IMR-90 (cell line): ENCODE results near the gene DMXL1. TPM values are rescaled to one million over a fixed set of nuclear protein-coding genes. Genes with fewer than 3 reads are reported as not detected.

Source experiments
- ATAC-seq: fragments of 200-7000 bp; cut with Tn5 transposase; 2 replicates; pipeline ENCODE4 v1.9.1; 2020; ENCODE audit warnings: low read depth, mild to moderate bottlenecking, moderate library complexity
- BruUV-seq: library from RNA; stranded (reverse); fragments of 400-500 nt; replicated peaks from 2 replicates; lab custom pipeline; 2021; lab: Mats Ljungman, UMichigan
- CTCF ChIA-PET: fragments of 300-600 bp; formaldehyde crosslinking; extraction: SDS; loops from one replicate; lab custom pipeline; 2021; ENCODE audit warnings: antibody characterized with exemption; lab: Yijun Ruan, JAX
- POLR2A ChIA-PET: fragments of 300-600 bp; sonication (Branson Sonifier 250); formaldehyde crosslinking; loops from one replicate; lab custom pipeline; 2022; ENCODE audit warnings: antibody characterized with exemption; ENCODE audit not compliant: unreplicated experiment; lab: Charles Lee
- DNase-seq: peaks from one replicate; pipeline ENCODE4 v3.0.0; 2013
- H2AFZ ChIP-seq: replicated peaks from 2 replicates; pipeline ENCODE3; 2013; ENCODE audit warnings: low read length, mild to moderate bottlenecking; ENCODE audit not compliant: poor library complexity
- H2AK5ac ChIP-seq: 2 replicates; pipeline ENCODE4 v1.6.1; 2013; ENCODE audit warnings: low read depth, low read length, inconsistent platforms
- H2AK9ac ChIP-seq: replicated peaks from 2 replicates; pipeline ENCODE3; 2013; ENCODE audit warnings: mild to moderate bottlenecking, low read depth, low read length, moderate library complexity; ENCODE audit not compliant: poor library complexity
- H2BK120ac ChIP-seq: 2 replicates; pipeline ENCODE4 v1.6.1; 2013; ENCODE audit warnings: low read depth, low read length, inconsistent platforms
- H2BK15ac ChIP-seq: 3 replicates; pipeline ENCODE4 v1.6.1; 2013; ENCODE audit warnings: low read depth, low read length, inconsistent platforms
- H2BK20ac ChIP-seq: 2 replicates; pipeline ENCODE4 v1.6.1; 2013; ENCODE audit warnings: low read depth, mild to moderate bottlenecking, inconsistent platforms, low read length, moderate library complexity
- H2BK5ac ChIP-seq: 2 replicates; pipeline ENCODE4 v1.6.1; 2013; ENCODE audit warnings: mild to moderate bottlenecking, low read depth, low read length, inconsistent platforms; ENCODE audit not compliant: poor library complexity, severe bottlenecking
- H3K14ac ChIP-seq: replicated peaks from 2 replicates; pipeline ENCODE4 v1.6.1; 2013; ENCODE audit warnings: low read depth, low read length, inconsistent platforms
- H3K18ac ChIP-seq: 2 replicates; pipeline ENCODE4 v1.6.1; 2013; ENCODE audit warnings: low read depth, low read length, control low read depth
- H3K23ac ChIP-seq: 2 replicates; pipeline ENCODE4 v1.6.1; 2013; ENCODE audit warnings: low read depth, low read length, inconsistent platforms
- H3K27ac ChIP-seq: 2 replicates; pipeline ENCODE4 v1.5.1; 2013; ENCODE audit warnings: mild to moderate bottlenecking, control low read depth, low read length; ENCODE audit not compliant: insufficient read depth
- H3K27me3 ChIP-seq: 2 replicates; pipeline ENCODE4 v1.6.1; 2013; ENCODE audit warnings: low read length; ENCODE audit not compliant: control insufficient read depth, insufficient read depth
- H3K36me3 ChIP-seq: 2 replicates; pipeline ENCODE4 v1.6.1; 2013; ENCODE audit warnings: low read length, mixed read lengths; ENCODE audit not compliant: control insufficient read depth, insufficient read depth
- H3K4ac ChIP-seq: 2 replicates; pipeline ENCODE4 v1.6.1; 2013; ENCODE audit warnings: low read depth, low read length, inconsistent platforms
- H3K4me1 ChIP-seq: 2 replicates; pipeline ENCODE4 v1.6.1; 2013; ENCODE audit warnings: low read length, mixed read lengths; ENCODE audit not compliant: control insufficient read depth, insufficient read depth
- H3K4me2 ChIP-seq: 2 replicates; pipeline ENCODE4 v1.6.1; 2013; ENCODE audit warnings: low read depth, mild to moderate bottlenecking, control low read depth, low read length, moderate library complexity
- H3K4me3 ChIP-seq: 2 replicates; pipeline ENCODE4 v1.5.1; 2013; ENCODE audit warnings: low read depth, mild to moderate bottlenecking, control low read depth, low read length, moderate library complexity; ENCODE audit not compliant: insufficient read depth
- H3K56ac ChIP-seq: 2 replicates; pipeline ENCODE4 v1.6.1; 2013; ENCODE audit warnings: low read length, inconsistent platforms; ENCODE audit not compliant: insufficient read depth; ENCODE audit errors: extremely low read depth
- H3K79me1 ChIP-seq, 2 experiments: 2 replicates each; pipeline ENCODE4 v1.6.1; 2013; ENCODE audit warnings: low read length in 2 of 2, inconsistent platforms in 1 of 2, low read depth in 1 of 2
- H3K9ac ChIP-seq: 2 replicates; pipeline ENCODE4 v1.6.1; 2013; ENCODE audit warnings: low read depth, low read length, control low read depth
- H3K9me1 ChIP-seq: 2 replicates; pipeline ENCODE4 v1.6.1; 2013; ENCODE audit warnings: low read length, inconsistent platforms; ENCODE audit not compliant: insufficient read depth
- H3K9me3 ChIP-seq: 2 replicates; pipeline ENCODE4 v1.6.1; 2013; ENCODE audit warnings: low read length; ENCODE audit not compliant: control insufficient read depth, insufficient read depth
- H4K20me1 ChIP-seq: 2 replicates; pipeline ENCODE4 v1.6.1; 2013; ENCODE audit warnings: low read length, inconsistent platforms; ENCODE audit not compliant: insufficient read depth
- H4K5ac ChIP-seq: 2 replicates; pipeline ENCODE4 v1.6.1; 2013; ENCODE audit warnings: mild to moderate bottlenecking, low read depth, low read length, control low read depth
- H4K8ac ChIP-seq, 2 experiments: 2 replicates each; pipeline ENCODE4 v1.6.1; 2013; ENCODE audit warnings: low read depth in 2 of 2, low read length in 2 of 2, control low read depth in 1 of 2, inconsistent platforms in 1 of 2
- H4K91ac ChIP-seq: 2 replicates; pipeline ENCODE4 v1.6.1; 2013; ENCODE audit warnings: low read depth, low read length, inconsistent platforms; ENCODE audit not compliant: insufficient read depth
- CTCF ChIP-seq: conservative IDR thresholded peaks from 2 replicates; pipeline ENCODE4 v1.5.1; 2012; ENCODE audit warnings: mild to moderate bottlenecking, low read depth, low read length, improper control_type of control experiment
- MAFK ChIP-seq: IDR thresholded peaks from 2 replicates; pipeline ENCODE4 v1.6.1; 2012; ENCODE audit warnings: low read depth, low read length, improper control_type of control experiment
- RCOR1 ChIP-seq: IDR thresholded peaks from 2 replicates; pipeline ENCODE4 v1.6.1; 2012; ENCODE audit warnings: mild to moderate bottlenecking, low read length, improper control_type of control experiment; ENCODE audit not compliant: insufficient replicate concordance
- WGBS, 2 experiments: methylation state at CpG; one replicate each; pipeline versions ENCODE4 v1.1.5 to v1.1.7; 2013; ENCODE audit warnings: missing lambda C conversion rate in 2 of 2; ENCODE audit not compliant: insufficient read length in 1 of 2; ENCODE audit errors: extremely low coverage in 2 of 2; 5-methylcytosine and 5-hydroxymethylcytosine counted together
- dilution Hi-C: fragments of 300-500 bp; cut with HindIII; formaldehyde crosslinking; loops from one replicate; pipeline ENCODE4 v1.14.3; 2018; ENCODE audit warnings: low sequenced_read_pairs; ENCODE audit not compliant: unreplicated experiment
- in situ Hi-C: fragments of 300-500 bp; cut with MboI; formaldehyde crosslinking; loops from 3 replicates; pipeline ENCODE4 v1.14.3; 2019; ENCODE audit warnings: low sequenced_read_pairs, inconsistent platforms, mixed read lengths
- intact Hi-C: fragments of 100-400 bp; cut with micrococcal nuclease; formaldehyde crosslinking; loops from 2 replicates; pipeline ENCODE4 v1.10.0; 2022
- polyA plus RNA-seq, 3 experiments: library from polyadenylated mRNA; depleted of rRNA; stranded (reverse); fragments of >200 nt; gene quantifications; 2 replicates each; pipeline ENCODE4 v1.2.3, GENCODE V29; 2012; ENCODE audit warnings: low replicate concordance in 1 of 3
- total RNA-seq: library from RNA; depleted of rRNA; stranded (reverse); fragments of >200 nt; gene quantifications from 2 replicates; pipeline ENCODE4 v1.2.3, GENCODE V29; 2012

The DMXL1 gene
- total and polyA plus RNA-seq, 2 of the 4 experiments (the other 2 are of a cell fraction) = 8.1 to 21.5 TPM

DNA sequence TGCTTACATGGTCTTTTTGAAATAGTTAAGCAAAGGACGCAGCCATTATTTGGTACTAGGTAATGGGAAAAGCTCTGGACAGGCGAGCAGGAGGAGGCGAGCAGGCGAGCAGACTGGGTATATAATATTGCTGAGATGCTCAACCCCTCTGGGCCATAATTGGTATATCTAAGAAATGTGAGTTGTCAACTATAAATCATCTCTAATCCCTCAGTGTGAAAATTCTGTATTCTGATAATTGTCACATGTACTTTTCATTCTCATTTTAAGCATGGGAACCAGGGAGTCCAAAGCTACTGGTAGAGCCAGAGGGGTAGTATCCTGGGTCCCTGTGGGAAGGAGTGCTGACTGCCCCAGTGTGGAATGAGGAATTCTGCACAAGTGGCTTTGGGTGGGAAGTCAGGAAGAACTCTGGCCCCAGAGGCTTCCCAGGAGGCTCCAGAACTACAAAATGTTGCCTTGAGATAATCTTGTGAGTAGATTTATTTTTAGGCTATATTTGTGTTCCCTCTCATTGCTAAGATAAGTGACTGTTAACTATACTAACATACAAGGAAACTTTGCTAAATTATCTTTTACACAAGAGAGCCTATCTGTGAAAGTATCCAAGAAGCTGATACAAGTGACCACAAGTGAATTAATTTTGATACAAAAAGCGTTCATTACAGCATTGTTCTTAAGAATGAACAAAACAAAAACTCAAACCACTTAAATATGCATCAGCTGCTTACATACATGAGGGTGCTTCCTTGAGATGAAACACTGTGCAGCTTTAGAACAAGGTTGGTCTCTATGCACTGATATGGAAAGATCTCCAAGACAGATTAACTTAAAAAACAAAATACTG lies 214.4 kb downstream of the DMXL1 start:
- no peak overlapping the region for H2AK5ac ChIP-seq
- H3K9me3 ChIP-seq = no peaks in the 10 kb centered on the region
- dilution Hi-C loops (no loop called here), intact Hi-C loops (no loop called here), in situ Hi-C loops (no loop called here)
- H3K18ac ChIP-seq = no peak overlapping the region
- TF ChIP-seq CTCF (no peak), RCOR1 (no peak), MAFK (peak; percentile 19; the same call in 1 of the 2 replicates)
- H3K4me3 ChIP-seq = no peak overlapping the region
- H3K4me1 ChIP-seq = peaks cover 10% of the 10 kb centered on the region
- no peak overlapping the region for H3K56ac ChIP-seq
- ATAC-seq (peak; percentile 50), DNase-seq (no peak)
- no peak overlapping the region for H2BK120ac ChIP-seq
- no TSS peak for BruUV-seq
- H2AK9ac ChIP-seq = no peak overlapping the region
- peaks cover 5% of the 10 kb centered on the region for H3K9me1 ChIP-seq
- POLR2A ChIA-PET = no interaction called here
- H3K4ac ChIP-seq = no peak overlapping the region
- H3K27me3 ChIP-seq = no peaks in the 10 kb centered on the region
- H2BK5ac ChIP-seq = no peak overlapping the region
- CTCF ChIA-PET = interaction anchor here (0.7 to 1.0 kb wide), 2 partner anchors 11 to 39 kb away, joined by 3 to 4 read pairs; no protein-coding TSS in a partner anchor
- H3K79me1 ChIP-seq = peaks cover 20 to 28% of the 10 kb centered on the region in 2 experiments
- no peak overlapping the region for H3K27ac ChIP-seq
- no peak overlapping the region for H2AFZ ChIP-seq
- H4K91ac ChIP-seq = no peak overlapping the region
- H4K5ac ChIP-seq = no peak overlapping the region
- H3K36me3 ChIP-seq = 0 out of 2 replicates have a peak, but pooled peaks cover 2% of the 10 kb centered on the region
- no peak overlapping the region; a peak in 1 of 4 replicates for H4K8ac ChIP-seq
- no peak overlapping the region for H3K9ac ChIP-seq
- H3K4me2 ChIP-seq = no peak overlapping the region
- WGBS, 2 experiments = no CpG with 5 or more reads among the region's 5 CpGs
- H4K20me1 ChIP-seq = no peaks in the 10 kb centered on the region
- H3K23ac ChIP-seq = no peak overlapping the region
- H3K14ac ChIP-seq = no peak overlapping the region; the same call in 1 of the 2 replicates
- H2BK15ac ChIP-seq = no peak overlapping the region
- no peak overlapping the region for H2BK20ac ChIP-seq
